HepG2 (cell line): Measurements from ENCODE around the gene LITAFD. TPM values are rescaled to one million over a fixed set of nuclear protein-coding genes. Genes with fewer than 3 reads are reported as not detected.

Experiments used
- ARID4A ChIP-seq: sonication (generic); formaldehyde crosslinking; IDR thresholded peaks from 2 replicates; pipeline ENCODE4 v1.5.0; 2020; ENCODE audit warnings: mild to moderate bottlenecking, missing genetic modification reagents, borderline replicate concordance
- BCL6 ChIP-seq: IDR thresholded peaks from 2 replicates; pipeline ENCODE4 v1.6.1; 2016; ENCODE audit warnings: missing genetic modification reagents, missing compliant biosample characterization
- CBFB ChIP-seq: sonication (generic); formaldehyde crosslinking; IDR thresholded peaks from 2 replicates; pipeline ENCODE4 v1.4.0; 2020; ENCODE audit warnings: missing genetic modification reagents
- CBX1 ChIP-seq: IDR thresholded peaks from one replicate; pipeline ENCODE4 v1.6.1; 2016; ENCODE audit warnings: antibody characterized with exemption, low read depth
- CENPT ChIP-seq: sonication (generic); formaldehyde crosslinking; IDR thresholded peaks from 2 replicates; pipeline ENCODE4 v1.8.0; 2022; ENCODE audit warnings: low read depth, mild to moderate bottlenecking, moderate library complexity, missing genetic modification reagents
- GMEB2 ChIP-seq: IDR thresholded peaks from 2 replicates; pipeline ENCODE4 v1.6.1; 2016; ENCODE audit warnings: missing biosample characterization, missing genetic modification reagents, low read depth
- MBNL3 ChIP-seq: fragments of 250-450 bp; sonication (Bioruptor Pico); conservative IDR thresholded peaks from 2 replicates; pipeline ENCODE4 v1.8.0; 2022; ENCODE audit warnings: mild to moderate bottlenecking, inconsistent platforms
- RERE ChIP-seq: IDR thresholded peaks from 2 replicates; pipeline ENCODE4 v1.6.1; 2016; ENCODE audit warnings: low read depth, missing genetic modification reagents, missing compliant biosample characterization
- RXRA ChIP-seq: sonication (generic); formaldehyde crosslinking; IDR thresholded peaks from 2 replicates; pipeline ENCODE4 v1.5.1; 2020; ENCODE audit warnings: missing genetic modification reagents
- SIX1 ChIP-seq: sonication (generic); formaldehyde crosslinking; IDR thresholded peaks from 2 replicates; pipeline ENCODE4 v1.4.0; 2020; ENCODE audit warnings: missing genetic modification reagents, borderline replicate concordance
- SP2 ChIP-seq: sonication (generic); formaldehyde crosslinking; IDR thresholded peaks from 2 replicates; pipeline ENCODE4 v1.5.1; 2020; ENCODE audit warnings: mild to moderate bottlenecking, missing genetic modification reagents
- ZNF101 ChIP-seq: sonication (generic); formaldehyde crosslinking; IDR thresholded peaks from 2 replicates; pipeline ENCODE4 v1.4.0; 2020; ENCODE audit warnings: mild to moderate bottlenecking, low read depth, missing genetic modification reagents, borderline replicate concordance
- ZNF230 ChIP-seq: sonication (generic); formaldehyde crosslinking; IDR thresholded peaks from 2 replicates; pipeline ENCODE4 v1.4.0; 2020; ENCODE audit warnings: mild to moderate bottlenecking, missing genetic modification reagents
- ZNF598 ChIP-seq: sonication (generic); formaldehyde crosslinking; IDR thresholded peaks from 2 replicates; pipeline ENCODE4 v1.5.1; 2020; ENCODE audit warnings: mild to moderate bottlenecking, missing genetic modification reagents, borderline replicate concordance
- ZNF670 ChIP-seq: sonication (generic); formaldehyde crosslinking; IDR thresholded peaks from 2 replicates; pipeline ENCODE4 v1.8.0; 2022; ENCODE audit warnings: mild to moderate bottlenecking, missing genetic modification reagents, borderline replicate concordance
- ZNF878 ChIP-seq: sonication (generic); formaldehyde crosslinking; IDR thresholded peaks from 2 replicates; pipeline ENCODE4 v1.8.1; 2023; ENCODE audit warnings: mild to moderate bottlenecking, missing genetic modification reagents, moderate library complexity
- polyA plus RNA-seq, 8 experiments: library from polyadenylated mRNA; depleted of rRNA in 3 of 8; stranded (reverse) in 7 of 8; unstranded in 1 of 8; fragments of >200 nt; fragmentation: Illumina TruSeq in 4 of 8; extraction: Trizol in 4 of 8; gene quantifications; 2 replicates each; pipeline versions ENCODE4 v1.2.1 to v1.2.3, GENCODE V29; 2011 to 2016; ENCODE audit warnings: low read depth in 4 of 8, missing spikeins in 1 of 8, mixed read lengths in 1 of 8; ENCODE audit not compliant: insufficient read depth in 1 of 8
- total RNA-seq, 5 experiments: library from RNA; depleted of rRNA; stranded (reverse); fragments of >200 nt; fragmentation: Illumina TruSeq; extraction: Trizol; gene quantifications; 2 replicates each; pipeline ENCODE4 v1.2.3, GENCODE V29; 2016; ENCODE audit warnings: low read depth in 1 of 5

LITAFD gene
- total and polyA plus RNA-seq, 2 of the 13 experiments (the other 11 are each of a cell fraction or from before 2014, with no cell fraction given), result not detected

- TF ChIP-seq ZNF670 (CRISPR knock-in tag) (no peak), ZNF598 (CRISPR knock-in tag) (no peak), ARID4A (CRISPR knock-in tag) (no peak), ZNF101 (CRISPR knock-in tag) (no peak), CENPT (CRISPR knock-in tag) (no peak), BCL6 (CRISPR knock-in tag) (peak; percentile 93), SIX1 (CRISPR knock-in tag) (no peak), CBFB (no peak), ZNF878 (CRISPR knock-in tag) (no peak), GMEB2 (CRISPR knock-in tag) (no peak), RXRA (peak; percentile 80), ZNF230 (CRISPR knock-in tag) (no peak; the same call in 1 of the 2 replicates), RERE (no peak), MBNL3 (CRISPR knock-in tag) (no peak), CBX1 (no peak), SP2 (CRISPR knock-in tag) (no peak)
Measured at GRCh38 chr16:8861563-8862308, 20.4 kb upstream of the LITAFD start (continued).
